ENCODE results near the gene FCHSD1. TPM values are rescaled to one million over a fixed set of nuclear protein-coding genes. Genes with fewer than 3 reads are reported as not detected.

The FCHSD1 gene
- total RNA-seq, 1 experiment from 2014 or later, result 41.4 TPM

DNA sequence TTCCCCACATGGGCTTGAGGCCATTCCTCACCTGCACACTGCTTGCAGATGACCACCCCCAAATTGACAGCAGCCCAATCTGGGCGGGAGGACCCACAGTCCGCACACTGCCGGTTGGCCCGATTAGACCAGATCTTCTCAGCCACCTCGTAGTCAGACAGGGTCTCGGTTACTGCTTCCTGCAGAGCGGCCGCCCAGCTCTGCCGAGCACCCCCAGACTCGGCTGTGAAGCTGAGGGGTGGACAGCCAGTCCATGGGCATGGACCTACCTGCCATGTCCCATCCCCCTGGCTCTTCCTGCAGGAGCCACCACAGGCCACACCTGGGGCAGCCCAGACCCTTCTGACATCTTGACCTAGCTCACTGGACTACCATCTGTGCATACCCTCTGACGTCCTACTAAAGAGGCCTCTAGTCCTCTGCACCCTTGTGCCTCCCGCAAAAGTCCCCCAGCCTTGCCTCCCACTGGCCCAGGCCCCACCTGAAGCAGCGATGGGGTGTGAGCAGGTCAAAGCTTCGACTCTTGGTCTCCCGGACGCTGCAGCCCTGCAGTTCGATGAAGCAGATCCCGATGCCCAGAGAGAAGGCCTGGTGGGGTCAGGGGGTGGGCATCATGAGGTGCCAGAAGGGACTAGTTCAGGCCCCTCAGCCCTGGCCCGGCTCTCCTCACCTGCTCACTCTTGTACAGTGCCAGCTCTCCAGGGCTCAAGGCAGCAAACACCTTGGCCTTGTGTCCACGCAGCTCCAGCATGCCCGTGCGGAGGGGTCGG, 21.0 kb upstream of the FCHSD1 start:
- Mint-ChIP-seq H3K27me3 (ENCODE audit: unreplicated experiment) (no peaks in the 10 kb centered on the region), H3K4me1 (ENCODE audit: low read depth, unreplicated experiment) (no peaks in the 10 kb centered on the region), H3K27ac (ENCODE audit: unreplicated experiment) (no peak overlapping the region), H3K4me3 (ENCODE audit: low read depth, unreplicated experiment) (no peak overlapping the region), H3K9me3 (ENCODE audit: low read depth, unreplicated experiment) (no peaks in the 10 kb centered on the region), H3K36me3 (ENCODE audit: insufficient read depth, unreplicated experiment) (no peaks in the 10 kb centered on the region)
- DNase-seq, result no peak
- BruUV-seq (replicated peaks), result no TSS peak
- intact Hi-C loops (cut with micrococcal nuclease; ENCODE audit: unreplicated experiment), result no loop called here
- CTCF ChIA-PET, result interaction anchor here (0.6 kb wide), 1 partner anchor 513 kb away, joined by 5 read pairs; no protein-coding TSS in a partner anchor
- TF ChIP-seq, protein P1, sequence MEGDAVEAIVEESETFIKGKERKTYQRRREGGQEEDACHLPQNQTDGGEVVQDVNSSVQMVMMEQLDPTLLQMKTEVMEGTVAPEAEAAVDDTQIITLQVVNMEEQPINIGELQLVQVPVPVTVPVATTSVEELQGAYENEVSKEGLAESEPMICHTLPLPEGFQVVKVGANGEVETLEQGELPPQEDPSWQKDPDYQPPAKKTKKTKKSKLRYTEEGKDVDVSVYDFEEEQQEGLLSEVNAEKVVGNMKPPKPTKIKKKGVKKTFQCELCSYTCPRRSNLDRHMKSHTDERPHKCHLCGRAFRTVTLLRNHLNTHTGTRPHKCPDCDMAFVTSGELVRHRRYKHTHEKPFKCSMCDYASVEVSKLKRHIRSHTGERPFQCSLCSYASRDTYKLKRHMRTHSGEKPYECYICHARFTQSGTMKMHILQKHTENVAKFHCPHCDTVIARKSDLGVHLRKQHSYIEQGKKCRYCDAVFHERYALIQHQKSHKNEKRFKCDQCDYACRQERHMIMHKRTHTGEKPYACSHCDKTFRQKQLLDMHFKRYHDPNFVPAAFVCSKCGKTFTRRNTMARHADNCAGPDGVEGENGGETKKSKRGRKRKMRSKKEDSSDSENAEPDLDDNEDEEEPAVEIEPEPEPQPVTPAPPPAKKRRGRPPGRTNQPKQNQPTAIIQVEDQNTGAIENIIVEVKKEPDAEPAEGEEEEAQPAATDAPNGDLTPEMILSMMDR (IDR thresholded peaks at IDR 0.05; ENCODE audit: unreplicated experiment), result no peak

DNA sequence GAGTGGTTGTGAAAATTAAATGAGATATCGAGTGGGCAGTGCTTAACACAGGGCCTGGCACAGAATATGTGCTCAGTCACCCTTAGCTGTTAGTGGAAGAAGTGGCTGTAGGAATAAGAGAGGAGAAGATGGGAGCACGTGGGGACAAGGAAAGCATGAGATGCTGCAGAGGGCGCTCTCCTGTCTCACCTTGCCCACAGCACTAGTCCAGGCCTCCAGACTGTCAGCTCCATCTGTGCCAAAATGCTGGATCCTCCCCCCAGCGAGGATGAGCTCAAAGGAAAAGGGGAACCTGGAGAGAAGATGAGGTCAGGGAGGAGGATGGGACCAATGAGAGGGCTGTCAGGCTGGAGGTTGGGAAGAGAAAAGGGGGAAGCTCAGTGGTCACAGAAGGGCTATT, 18.3 kb upstream of the FCHSD1 start:
- no TSS peak for BruUV-seq (replicated peaks)
- H3K27me3 Mint-ChIP-seq (ENCODE audit: unreplicated experiment), result no peaks in the 10 kb centered on the region
- TF ChIP-seq, protein P1 (IDR thresholded peaks at IDR 0.05; ENCODE audit: unreplicated experiment), result no peak
- H3K27ac Mint-ChIP-seq (ENCODE audit: unreplicated experiment), result no peak overlapping the region
- no peak for DNase-seq
- peaks cover 5% of the 10 kb centered on the region for H3K36me3 Mint-ChIP-seq (ENCODE audit: insufficient read depth, unreplicated experiment)
- intact Hi-C loops (cut with micrococcal nuclease; ENCODE audit: unreplicated experiment), result no loop called here
- no peaks in the 10 kb centered on the region for H3K9me3 Mint-ChIP-seq (ENCODE audit: low read depth, unreplicated experiment)
- CTCF ChIA-PET, result interaction anchor here (1.2 to 1.7 kb wide), 2 partner anchors 19 to 291 kb away, joined by 3 to 6 read pairs; partner anchors contain the start of gene FCHSD1
- no peaks in the 10 kb centered on the region for H3K4me1 Mint-ChIP-seq (ENCODE audit: low read depth, unreplicated experiment)
- H3K4me3 Mint-ChIP-seq (ENCODE audit: low read depth, unreplicated experiment), result no peak overlapping the region

DNA sequence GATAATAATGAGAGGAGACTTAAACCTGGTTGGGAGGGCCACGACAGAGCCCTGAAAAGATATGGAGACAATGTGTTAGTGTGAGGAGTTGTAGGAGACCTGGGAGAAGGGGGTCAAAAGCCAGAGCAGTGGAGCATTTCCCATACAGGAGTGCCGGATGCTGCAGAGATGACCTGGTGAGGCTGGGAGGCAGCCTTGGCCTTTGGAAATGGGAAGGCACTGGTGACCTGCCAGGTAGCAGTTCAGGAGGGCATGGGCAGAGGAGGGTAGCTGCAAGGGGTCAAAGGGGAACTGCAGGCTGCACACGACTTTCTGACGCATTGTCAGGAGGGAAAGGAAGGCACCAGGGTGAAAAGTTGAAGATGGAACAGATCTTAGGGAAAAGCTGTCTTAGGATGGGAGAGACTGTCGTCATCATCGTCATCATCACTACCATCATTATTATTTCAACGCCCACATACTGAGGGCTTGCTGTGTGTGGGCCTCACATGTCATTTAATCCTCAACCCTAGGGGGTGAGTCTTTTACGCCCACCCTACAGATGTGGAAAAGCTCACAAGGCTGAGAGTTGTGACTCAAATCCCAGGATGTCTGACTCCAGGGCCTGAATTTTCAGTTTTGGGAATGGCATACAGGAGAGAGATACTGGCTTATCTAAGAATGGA, 17.5 kb upstream of the FCHSD1 start:
- Mint-ChIP-seq H3K27me3 (ENCODE audit: unreplicated experiment) (no peaks in the 10 kb centered on the region), H3K4me1 (ENCODE audit: low read depth, unreplicated experiment) (no peaks in the 10 kb centered on the region), H3K4me3 (ENCODE audit: low read depth, unreplicated experiment) (no peak overlapping the region), H3K36me3 (ENCODE audit: insufficient read depth, unreplicated experiment) (peaks cover 5% of the 10 kb centered on the region), H3K27ac (ENCODE audit: unreplicated experiment) (no peak overlapping the region), H3K9me3 (ENCODE audit: low read depth, unreplicated experiment) (no peaks in the 10 kb centered on the region)
- no peak for DNase-seq
- CTCF ChIA-PET, result interaction anchor here (1.2 to 1.7 kb wide), 2 partner anchors 18 to 292 kb away, joined by 3 to 6 read pairs; partner anchors contain the start of gene FCHSD1
- BruUV-seq (replicated peaks), result no TSS peak
- TF ChIP-seq, protein P1 (IDR thresholded peaks at IDR 0.05; ENCODE audit: unreplicated experiment), result no peak
- intact Hi-C loops (cut with micrococcal nuclease; ENCODE audit: unreplicated experiment), result no loop called here

DNA sequence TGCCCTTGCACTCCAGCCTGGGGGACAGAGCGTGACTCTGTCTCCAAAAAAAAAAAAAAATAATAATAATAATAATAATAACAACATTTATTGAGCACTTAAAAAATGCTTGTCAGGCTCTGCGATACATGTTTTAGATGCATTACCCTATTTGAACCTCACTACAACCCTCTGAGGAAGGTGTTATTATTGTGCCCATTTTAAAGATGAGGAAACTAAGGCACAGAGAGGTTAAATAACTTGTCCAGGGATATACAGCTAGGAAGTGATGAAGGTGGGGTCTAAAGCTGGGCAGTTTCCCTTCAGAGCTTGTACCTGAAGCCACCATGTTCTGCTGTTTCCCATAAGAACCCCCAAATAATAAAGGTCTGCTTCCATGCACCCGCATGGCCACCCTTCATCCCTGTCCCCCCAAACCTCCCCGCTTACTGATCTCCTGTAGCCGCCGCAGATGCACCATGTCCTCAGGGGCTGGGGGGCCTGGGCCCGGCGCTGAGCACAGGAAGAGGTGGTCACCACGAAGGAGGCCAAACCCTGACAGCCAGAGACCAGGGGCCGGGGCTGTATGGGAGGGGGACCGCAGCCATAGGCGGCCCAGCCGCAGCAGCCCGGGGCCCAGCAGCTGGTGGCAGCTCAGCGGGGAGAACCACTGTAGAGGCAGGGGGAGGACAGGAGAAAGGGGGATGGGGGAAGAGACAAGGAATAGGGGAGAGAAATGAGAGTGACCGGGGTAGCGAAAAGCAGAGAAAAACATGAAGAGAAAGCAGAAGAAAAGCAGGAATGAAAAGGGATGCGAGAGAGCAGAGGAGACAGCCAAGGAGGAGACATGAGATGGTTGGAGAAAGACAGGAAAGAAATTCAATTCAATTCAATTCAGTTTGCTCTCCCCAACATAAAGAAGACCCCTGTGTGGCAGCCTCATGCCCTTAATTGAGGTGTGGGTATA, 15.1 kb upstream of the FCHSD1 start:
- Mint-ChIP-seq H3K4me1 (ENCODE audit: low read depth, unreplicated experiment) (no peaks in the 10 kb centered on the region), H3K27ac (ENCODE audit: unreplicated experiment) (no peak overlapping the region), H3K36me3 (ENCODE audit: insufficient read depth, unreplicated experiment) (peaks cover 5% of the 10 kb centered on the region), H3K4me3 (ENCODE audit: low read depth, unreplicated experiment) (no peak overlapping the region), H3K27me3 (ENCODE audit: unreplicated experiment) (no peaks in the 10 kb centered on the region), H3K9me3 (ENCODE audit: low read depth, unreplicated experiment) (no peaks in the 10 kb centered on the region)
- BruUV-seq (replicated peaks), result no TSS peak
- intact Hi-C loops (cut with micrococcal nuclease; ENCODE audit: unreplicated experiment), result loop anchor here (1.0 to 2.0 kb wide), 2 partner anchors 294 to 479 kb away; no protein-coding TSS in a partner anchor
- TF ChIP-seq, protein P1 (IDR thresholded peaks at IDR 0.05; ENCODE audit: unreplicated experiment), result no peak
- CTCF ChIA-PET, result interaction anchor here (0.7 to 0.8 kb wide), 2 partner anchors 9 to 257 kb away, joined by 3 to 5 read pairs; partner anchors contain the start of gene DELE1
- DNase-seq, result no peak
